A204.1 (cell line): ENCODE measurements around the gene ABCA3.

Source experiments
- FAIRE-seq: peaks from 2 replicates; lab custom pipeline; 2012; peaks lifted over from hg19 to GRCh38; lab: Jason Lieb, UNC

The ABCA3 gene

GRCh38 chr16:2350500-2350899, 10.0 kb upstream of the ABCA3 start:
- FAIRE-seq = no peak

GRCh38 chr16:2343211-2343610, 2.7 kb upstream of the ABCA3 start:
- no peak for FAIRE-seq

- no peak for FAIRE-seq
These were observed 1.2 kb upstream of the ABCA3 start for GRCh38 chr16:2341456-2342447.

- FAIRE-seq = no peak
These were observed 725 bp downstream of the ABCA3 start for GRCh38 chr16:2339521-2340484.

GRCh38 chr16:2337431-2338296, 2.9 kb downstream of the ABCA3 start:
- FAIRE-seq = no peak

- no peak for FAIRE-seq
These were observed 5.1 kb downstream of the ABCA3 start for GRCh38 chr16:2335286-2335895.

- no peak for FAIRE-seq
These were observed 6.7 kb downstream of the ABCA3 start for GRCh38 chr16:2333772-2334379.

GRCh38 chr16:2333231-2333630, 7.3 kb downstream of the ABCA3 start:
- FAIRE-seq = no peak

GRCh38 chr16:2331931-2332267, 8.6 kb downstream of the ABCA3 start:
- no peak for FAIRE-seq

- FAIRE-seq = no peak
These were observed 9.2 kb downstream of the ABCA3 start for GRCh38 chr16:2331199-2331930.

- FAIRE-seq = no peak
These were observed 11.0 kb downstream of the ABCA3 start for GRCh38 chr16:2329532-2329931.

- no peak for FAIRE-seq
These were observed 12.1 kb downstream of the ABCA3 start for GRCh38 chr16:2328428-2328827.

GRCh38 chr16:2326191-2326590, 14.3 kb downstream of the ABCA3 start:
- no peak for FAIRE-seq

GRCh38 chr16:2325791-2326190, 14.7 kb downstream of the ABCA3 start:
- FAIRE-seq = no peak

- no peak for FAIRE-seq
These were observed 15.3 kb downstream of the ABCA3 start for GRCh38 chr16:2325181-2325580.

- no peak for FAIRE-seq
These were observed 16.1 kb downstream of the ABCA3 start for GRCh38 chr16:2324296-2324859.

GRCh38 chr16:2323701-2324100, 16.8 kb downstream of the ABCA3 start:
- no peak for FAIRE-seq

GRCh38 chr16:2319606-2320005, 20.9 kb downstream of the ABCA3 start:
- FAIRE-seq = no peak

GRCh38 chr16:2317231-2318020, 23.1 kb downstream of the ABCA3 start:
- no peak for FAIRE-seq
